Measurements from ENCODE around the gene ABCC1. TPM values are rescaled to one million over a fixed set of nuclear protein-coding genes. Genes with fewer than 3 reads are reported as not detected.
A peak's percentile ranks its signal among the peaks of the same experiment; 100 is the strongest.

The ABCC1 gene
- total RNA-seq, 1 experiment from 2014 or later, result 61.9 TPM

GRCh38 chr16:16164243-16164642, 214.8 kb downstream of the ABCC1 start:
- DNase-seq (ENCODE audit: low spot score), result no peak
- peaks cover 30% of the 10 kb centered on the region for H3K9me3 Mint-ChIP-seq
- no peak for TF ChIP-seq CREM (CRISPR knock-in tag; IDR thresholded peaks at IDR 0.05)
- 0 out of 2 replicates have a peak, but pooled peaks have one; percentile 18 for TF ChIP-seq USF2 (CRISPR knock-in tag; IDR thresholded peaks at IDR 0.05)
- TF ChIP-seq ZNF219 (CRISPR knock-in tag; IDR thresholded peaks at IDR 0.05; ENCODE audit: borderline replicate concordance), result no peak
- no peak for ATAC-seq
- no peak overlapping the region for H3K27ac Mint-ChIP-seq
- no peaks in the 10 kb centered on the region for H3K4me1 Mint-ChIP-seq
- ChIA-PET CTCF (no interaction called here), POLR2A (no interaction called here)
- H3K36me3 Mint-ChIP-seq, result peaks cover 7% of the 10 kb centered on the region
- no peaks in the 10 kb centered on the region; the same call in 1 of the 2 replicates for H3K27me3 Mint-ChIP-seq (ENCODE audit: low read depth)
- no peak overlapping the region for H3K4me3 Mint-ChIP-seq

DNA sequence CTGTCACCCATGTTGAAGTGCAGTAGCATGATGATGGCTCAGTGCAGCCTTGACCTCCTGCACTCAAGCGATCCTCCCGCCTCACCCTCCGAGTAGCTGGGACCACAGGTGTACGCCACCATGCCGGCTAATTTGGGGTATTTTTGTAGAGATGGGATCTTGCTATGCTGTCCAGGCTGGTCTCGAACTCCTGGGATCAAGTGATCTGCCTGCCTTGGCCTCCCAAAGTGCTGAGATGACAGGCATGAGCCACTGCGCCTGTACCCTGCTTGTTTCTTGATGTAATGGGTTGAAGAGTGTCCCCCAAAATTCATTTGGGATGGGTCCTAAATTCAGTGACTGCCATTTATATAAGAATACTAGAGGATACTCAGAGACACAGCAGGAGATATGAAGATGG, 216.7 kb downstream of the ABCC1 start:
- Mint-ChIP-seq H3K9me3 (peaks cover 18% of the 10 kb centered on the region), H3K27me3 (ENCODE audit: low read depth) (no peaks in the 10 kb centered on the region; the same call in 1 of the 2 replicates), H3K36me3 (0 out of 2 replicates have a peak, but pooled peaks cover 3% of the 10 kb centered on the region), H3K27ac (no peak overlapping the region), H3K4me1 (no peaks in the 10 kb centered on the region), H3K4me3 (no peak overlapping the region)
- no peak for DNase-seq (ENCODE audit: low spot score)
- TF ChIP-seq TP53 (CRISPR knock-in tag; IDR thresholded peaks at IDR 0.05), result no peak
- 0 out of 2 replicates have a peak, but pooled peaks have one; percentile 5 for TF ChIP-seq ZNF121 (CRISPR knock-in tag; IDR thresholded peaks at IDR 0.05)
- no peak for ATAC-seq
- ChIA-PET CTCF (no interaction called here), POLR2A (no interaction called here)

GRCh38 chr16:16166949-16167348, 217.5 kb downstream of the ABCC1 start:
- Mint-ChIP-seq H3K4me1 (no peaks in the 10 kb centered on the region), H3K9me3 (peaks cover 13% of the 10 kb centered on the region), H3K36me3 (no peaks in the 10 kb centered on the region), H3K4me3 (no peak overlapping the region), H3K27ac (no peak overlapping the region), H3K27me3 (ENCODE audit: low read depth) (no peaks in the 10 kb centered on the region; the same call in 1 of the 2 replicates)
- ATAC-seq (peak; percentile 58), DNase-seq (ENCODE audit: low spot score) (no peak)
- TF ChIP-seq ZNF396 (CRISPR knock-in tag; IDR thresholded peaks at IDR 0.05; ENCODE audit: borderline replicate concordance), result no peak
- TF ChIP-seq, protein P1, sequence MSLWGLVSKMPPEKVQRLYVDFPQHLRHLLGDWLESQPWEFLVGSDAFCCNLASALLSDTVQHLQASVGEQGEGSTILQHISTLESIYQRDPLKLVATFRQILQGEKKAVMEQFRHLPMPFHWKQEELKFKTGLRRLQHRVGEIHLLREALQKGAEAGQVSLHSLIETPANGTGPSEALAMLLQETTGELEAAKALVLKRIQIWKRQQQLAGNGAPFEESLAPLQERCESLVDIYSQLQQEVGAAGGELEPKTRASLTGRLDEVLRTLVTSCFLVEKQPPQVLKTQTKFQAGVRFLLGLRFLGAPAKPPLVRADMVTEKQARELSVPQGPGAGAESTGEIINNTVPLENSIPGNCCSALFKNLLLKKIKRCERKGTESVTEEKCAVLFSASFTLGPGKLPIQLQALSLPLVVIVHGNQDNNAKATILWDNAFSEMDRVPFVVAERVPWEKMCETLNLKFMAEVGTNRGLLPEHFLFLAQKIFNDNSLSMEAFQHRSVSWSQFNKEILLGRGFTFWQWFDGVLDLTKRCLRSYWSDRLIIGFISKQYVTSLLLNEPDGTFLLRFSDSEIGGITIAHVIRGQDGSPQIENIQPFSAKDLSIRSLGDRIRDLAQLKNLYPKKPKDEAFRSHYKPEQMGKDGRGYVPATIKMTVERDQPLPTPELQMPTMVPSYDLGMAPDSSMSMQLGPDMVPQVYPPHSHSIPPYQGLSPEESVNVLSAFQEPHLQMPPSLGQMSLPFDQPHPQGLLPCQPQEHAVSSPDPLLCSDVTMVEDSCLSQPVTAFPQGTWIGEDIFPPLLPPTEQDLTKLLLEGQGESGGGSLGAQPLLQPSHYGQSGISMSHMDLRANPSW (CRISPR knock-in tag; conservative IDR thresholded peaks at IDR 0.05; ENCODE audit: low read depth), result no peak
- no peak for TF ChIP-seq CREM (CRISPR knock-in tag; IDR thresholded peaks at IDR 0.05)
- TF ChIP-seq, protein P2, sequence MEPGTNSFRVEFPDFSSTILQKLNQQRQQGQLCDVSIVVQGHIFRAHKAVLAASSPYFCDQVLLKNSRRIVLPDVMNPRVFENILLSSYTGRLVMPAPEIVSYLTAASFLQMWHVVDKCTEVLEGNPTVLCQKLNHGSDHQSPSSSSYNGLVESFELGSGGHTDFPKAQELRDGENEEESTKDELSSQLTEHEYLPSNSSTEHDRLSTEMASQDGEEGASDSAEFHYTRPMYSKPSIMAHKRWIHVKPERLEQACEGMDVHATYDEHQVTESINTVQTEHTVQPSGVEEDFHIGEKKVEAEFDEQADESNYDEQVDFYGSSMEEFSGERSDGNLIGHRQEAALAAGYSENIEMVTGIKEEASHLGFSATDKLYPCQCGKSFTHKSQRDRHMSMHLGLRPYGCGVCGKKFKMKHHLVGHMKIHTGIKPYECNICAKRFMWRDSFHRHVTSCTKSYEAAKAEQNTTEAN (CRISPR knock-in tag; IDR thresholded peaks at IDR 0.05), result no peak
- ChIA-PET CTCF (interaction anchor here (1.2 kb wide), 1 partner anchor 20 kb away, joined by 4 read pairs; no protein-coding TSS in a partner anchor), POLR2A (no interaction called here)

GRCh38 chr16:16167927-16168326, 218.5 kb downstream of the ABCC1 start:
- no peak for ATAC-seq
- Mint-ChIP-seq H3K27ac (no peak overlapping the region), H3K36me3 (no peaks in the 10 kb centered on the region), H3K4me1 (no peaks in the 10 kb centered on the region), H3K4me3 (no peak overlapping the region), H3K9me3 (peaks cover 6% of the 10 kb centered on the region; the same call in 1 of the 2 replicates), H3K27me3 (ENCODE audit: low read depth) (no peaks in the 10 kb centered on the region)
- no peak for DNase-seq (ENCODE audit: low spot score)
- TF ChIP-seq SOX15 (CRISPR knock-in tag; IDR thresholded peaks at IDR 0.05) (no peak), ZBTB21 (CRISPR knock-in tag; IDR thresholded peaks at IDR 0.05; ENCODE audit: borderline replicate concordance) (no peak), E2F1 (CRISPR knock-in tag; IDR thresholded peaks at IDR 0.05) (no peak)
- TF ChIP-seq, protein P3, sequence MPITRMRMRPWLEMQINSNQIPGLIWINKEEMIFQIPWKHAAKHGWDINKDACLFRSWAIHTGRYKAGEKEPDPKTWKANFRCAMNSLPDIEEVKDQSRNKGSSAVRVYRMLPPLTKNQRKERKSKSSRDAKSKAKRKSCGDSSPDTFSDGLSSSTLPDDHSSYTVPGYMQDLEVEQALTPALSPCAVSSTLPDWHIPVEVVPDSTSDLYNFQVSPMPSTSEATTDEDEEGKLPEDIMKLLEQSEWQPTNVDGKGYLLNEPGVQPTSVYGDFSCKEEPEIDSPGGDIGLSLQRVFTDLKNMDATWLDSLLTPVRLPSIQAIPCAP (CRISPR knock-in tag; IDR thresholded peaks at IDR 0.05), result no peak
- POLR2A ChIA-PET, result no interaction called here
- CTCF ChIA-PET, result interaction anchor here (0.7 to 1.2 kb wide), 2 partner anchors 19 to 390 kb away, joined by 3 to 4 read pairs; no protein-coding TSS in a partner anchor

Data from WTC11 (cell line).